Gastroesophageal sphincter (tissue), 4 donors: ENCODE data around the gene OR2T10. TPM values are rescaled to one million over a fixed set of nuclear protein-coding genes. Genes with fewer than 3 reads are reported as not detected.

ENCODE experiments used
- ATAC-seq: fragments of 150-250 bp; one replicate; pipeline ENCODE4 v1.9.1; 2016; ENCODE audit warnings: mild to moderate bottlenecking, moderate library complexity
- H3K27ac ChIP-seq, 4 donors: fragments of 200-600 bp; sonication (generic) in 3 of 4; 1 replicate in 3 of 4; 2 replicates in 1 of 4; pipeline ENCODE4 v1.5.1; 2016 to 2019
- H3K27me3 ChIP-seq: fragments of 200-600 bp; sonication (generic); one replicate; pipeline ENCODE4 v1.5.1; 2019
- H3K36me3 ChIP-seq, 2 donors: fragments of 200-600 bp; sonication (generic); one replicate each; pipeline ENCODE4 v1.5.1; 2019; ENCODE audit warnings: control low read depth in 1 of 2
- H3K4me1 ChIP-seq, 3 donors: fragments of 200-600 bp; sonication (generic); 1 replicate in 2 of 3; 2 replicates in 1 of 3; pipeline ENCODE4 v1.5.1; 2016 to 2019; ENCODE audit warnings: control low read depth in 2 of 3
- H3K4me3 ChIP-seq, 2 donors: fragments of 200-600 bp; sonication (generic); one replicate each; pipeline ENCODE4 v1.5.1; 2019; ENCODE audit warnings: mild to moderate bottlenecking in 1 of 2, moderate library complexity in 1 of 2
- H3K9me3 ChIP-seq, 3 donors: fragments of 200-600 bp; sonication (generic); one replicate each; pipeline ENCODE4 v1.5.1; 2017 to 2019; ENCODE audit warnings: control low read depth in 2 of 3
- CTCF ChIP-seq, 4 experiments: fragments of 200-600 bp in 2 of 4; fragments of 450-650 bp in 2 of 4; sonication (generic) in 1 of 4; IDR thresholded peaks; one replicate each; pipeline ENCODE4 v1.5.1; 2017 to 2019; ENCODE audit warnings: antibody characterized with exemption in 4 of 4, mild to moderate bottlenecking in 2 of 4, moderate library complexity in 2 of 4
- EP300 ChIP-seq: sonication (generic); formaldehyde crosslinking; IDR thresholded peaks from one replicate; pipeline ENCODE4 v1.6.1; 2017; ENCODE audit warnings: antibody characterized with exemption, mild to moderate bottlenecking
- POLR2A ChIP-seq, 2 donors: fragments of 450-650 bp; IDR thresholded peaks; one replicate each; pipeline ENCODE4 v1.6.1; 2017; ENCODE audit warnings: antibody characterized with exemption in 2 of 2, mild to moderate bottlenecking in 2 of 2, moderate library complexity in 1 of 2
- POLR2AphosphoS5 ChIP-seq: sonication (generic); formaldehyde crosslinking; IDR thresholded peaks from one replicate; pipeline ENCODE4 v1.6.1; 2017; ENCODE audit warnings: antibody characterized with exemption
- WGBS, 2 donors: methylation state at CpG; one replicate each; pipeline ENCODE4 v1.1.5; 2018; ENCODE audit warnings: low coverage in 1 of 2; 5-methylcytosine and 5-hydroxymethylcytosine counted together
- total RNA-seq, 4 donors: library from RNA; depleted of rRNA; stranded (reverse); fragments of >200 nt; gene quantifications; one replicate each; pipeline ENCODE4 v1.1.0, GENCODE V29; 2016

The OR2T10 gene
- total RNA-seq, 4 donors from 2014 or later = not detected

GRCh38 chr1:248611883-248612414 is 14.4 kb upstream of the OR2T10 start:
- 76 to 92% methylated on average over 1 to 3 of the region's 4 CpGs for WGBS, 2 donors
- Histone ChIP-seq H3K27ac (no peak overlapping the region), H3K4me1 (no peaks in the 10 kb centered on the region), H3K36me3 (no peaks in the 10 kb centered on the region), H3K27me3 (no peaks in the 10 kb centered on the region), H3K4me3 (no peak overlapping the region), H3K9me3 (no peaks in the 10 kb centered on the region)
- TF ChIP-seq EP300 (no peak), POLR2A (IDR thresholded peaks at IDR 0.05) (no peak), POLR2AphosphoS5 (no peak), CTCF (IDR thresholded peaks at IDR 0.05) (no peak)
- ATAC-seq = no peak

GRCh38 chr1:248610301-248610700 is 12.8 kb upstream of the OR2T10 start:
- Histone ChIP-seq H3K9me3 (no peaks in the 10 kb centered on the region), H3K36me3 (no peaks in the 10 kb centered on the region), H3K27me3 (no peaks in the 10 kb centered on the region), H3K4me3 (no peak overlapping the region), H3K27ac (no peak overlapping the region), H3K4me1 (no peaks in the 10 kb centered on the region)
- TF ChIP-seq CTCF (IDR thresholded peaks at IDR 0.05) (no peak), POLR2A (IDR thresholded peaks at IDR 0.05) (no peak), EP300 (no peak), POLR2AphosphoS5 (no peak)
- 31 to 41% methylated on average over 3 of the region's 3 CpGs for WGBS, 2 donors
- no peak for ATAC-seq

- H3K27ac ChIP-seq = no peak overlapping the region
- no peak overlapping the region for H3K4me3 ChIP-seq
- no peaks in the 10 kb centered on the region for H3K36me3 ChIP-seq
- H3K9me3 ChIP-seq = no peaks in the 10 kb centered on the region
- WGBS, 2 donors = 59 to 71% methylated on average over 8 of the region's 8 CpGs
- H3K4me1 ChIP-seq = no peaks in the 10 kb centered on the region
- H3K27me3 ChIP-seq = no peaks in the 10 kb centered on the region
- ATAC-seq = no peak
- TF ChIP-seq EP300 = no peak
- no peak for TF ChIP-seq CTCF (IDR thresholded peaks at IDR 0.05)
- TF ChIP-seq POLR2A (IDR thresholded peaks at IDR 0.05) = no peak
- no peak for TF ChIP-seq POLR2AphosphoS5
Measured at GRCh38 chr1:248599396-248599795, 1.9 kb upstream of the OR2T10 start.

- no peak for TF ChIP-seq EP300
- TF ChIP-seq POLR2A (IDR thresholded peaks at IDR 0.05) = no peak
- TF ChIP-seq POLR2AphosphoS5 = no peak
- TF ChIP-seq CTCF (IDR thresholded peaks at IDR 0.05) = no peak
- Histone ChIP-seq H3K27ac (no peak overlapping the region), H3K9me3 (no peaks in the 10 kb centered on the region), H3K4me3 (no peak overlapping the region), H3K27me3 (no peaks in the 10 kb centered on the region), H3K36me3 (no peaks in the 10 kb centered on the region), H3K4me1 (no peaks in the 10 kb centered on the region)
- no peak for ATAC-seq
- 73% methylated on average over 2 of the region's 2 CpGs; no CpG with 5 or more reads in 1 of the 2 donors for WGBS, 2 donors
Measured at GRCh38 chr1:248596615-248597014, 885 bp downstream of the OR2T10 start.

GRCh38 chr1:248593226-248593625 is 4.3 kb downstream of the OR2T10 start:
- no peak for ATAC-seq
- WGBS, 2 donors = 70 to 75% methylated on average over 2 to 4 of the region's 5 CpGs

More at GRCh38 chr1:248593226-248593625, 4.3 kb downstream of the OR2T10 start:
- H3K4me3 ChIP-seq = no peak overlapping the region
- H3K27me3 ChIP-seq = no peaks in the 10 kb centered on the region
- no peaks in the 10 kb centered on the region for H3K36me3 ChIP-seq
- TF ChIP-seq POLR2AphosphoS5 (no peak), EP300 (no peak), POLR2A (IDR thresholded peaks at IDR 0.05) (no peak), CTCF (IDR thresholded peaks at IDR 0.05) (no peak)
- no peaks in the 10 kb centered on the region for H3K9me3 ChIP-seq
- no peaks in the 10 kb centered on the region for H3K4me1 ChIP-seq
- H3K27ac ChIP-seq = no peak overlapping the region
